Transverse colon (tissue), 4 donors: ENCODE data around the gene GPR26.

Source experiments
- POLR2A ChIP-seq: fragments of 450-650 bp; IDR thresholded peaks from one replicate; pipeline ENCODE4 v1.6.1; 2016; ENCODE audit warnings: antibody characterized with exemption, mild to moderate bottlenecking, moderate library complexity
- POLR2AphosphoS5 ChIP-seq, 3 donors: sonication (generic); formaldehyde crosslinking; IDR thresholded peaks; one replicate each; pipeline ENCODE4 v1.6.1; 2016; ENCODE audit warnings: antibody characterized with exemption in 3 of 3
- TF ChIP-seq, protein P1 (sequence below), 5 experiments: fragments of 200-600 bp in 3 of 5; fragments of 450-650 bp in 2 of 5; sonication (generic) in 3 of 5; IDR thresholded peaks; 1 replicate in 2 of 5; 2 replicates in 3 of 5; pipeline ENCODE4 v1.5.1; 2016 to 2017; ENCODE audit warnings: antibody characterized with exemption in 5 of 5, inconsistent platforms in 3 of 5, mild to moderate bottlenecking in 2 of 5, moderate library complexity in 1 of 5

DNA sequence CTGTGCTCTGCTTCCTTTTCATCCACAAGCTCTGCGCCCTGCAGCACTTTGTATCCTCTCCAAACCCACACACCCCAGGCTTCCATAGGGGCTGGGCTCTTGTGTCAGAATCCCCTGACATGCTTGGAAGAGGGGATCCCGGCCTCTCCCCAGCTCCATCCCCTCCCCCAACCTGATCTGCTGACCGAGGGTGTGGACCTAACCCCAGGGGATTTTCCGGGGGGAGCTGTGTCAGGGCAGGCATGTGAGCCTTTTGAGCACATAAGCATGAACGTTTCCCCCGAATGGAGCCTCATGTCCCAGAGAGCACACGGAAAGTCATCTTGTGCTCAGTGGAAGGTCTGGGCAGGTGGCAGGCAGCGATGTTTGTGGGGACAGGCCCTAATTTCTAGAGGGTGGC, 17.7 kb downstream of the GPR26 start:
- TF ChIP-seq, protein P1, sequence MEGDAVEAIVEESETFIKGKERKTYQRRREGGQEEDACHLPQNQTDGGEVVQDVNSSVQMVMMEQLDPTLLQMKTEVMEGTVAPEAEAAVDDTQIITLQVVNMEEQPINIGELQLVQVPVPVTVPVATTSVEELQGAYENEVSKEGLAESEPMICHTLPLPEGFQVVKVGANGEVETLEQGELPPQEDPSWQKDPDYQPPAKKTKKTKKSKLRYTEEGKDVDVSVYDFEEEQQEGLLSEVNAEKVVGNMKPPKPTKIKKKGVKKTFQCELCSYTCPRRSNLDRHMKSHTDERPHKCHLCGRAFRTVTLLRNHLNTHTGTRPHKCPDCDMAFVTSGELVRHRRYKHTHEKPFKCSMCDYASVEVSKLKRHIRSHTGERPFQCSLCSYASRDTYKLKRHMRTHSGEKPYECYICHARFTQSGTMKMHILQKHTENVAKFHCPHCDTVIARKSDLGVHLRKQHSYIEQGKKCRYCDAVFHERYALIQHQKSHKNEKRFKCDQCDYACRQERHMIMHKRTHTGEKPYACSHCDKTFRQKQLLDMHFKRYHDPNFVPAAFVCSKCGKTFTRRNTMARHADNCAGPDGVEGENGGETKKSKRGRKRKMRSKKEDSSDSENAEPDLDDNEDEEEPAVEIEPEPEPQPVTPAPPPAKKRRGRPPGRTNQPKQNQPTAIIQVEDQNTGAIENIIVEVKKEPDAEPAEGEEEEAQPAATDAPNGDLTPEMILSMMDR (IDR thresholded peaks at IDR 0.05): no peak
- TF ChIP-seq POLR2A: no peak
- no peak for TF ChIP-seq POLR2AphosphoS5 (IDR thresholded peaks at IDR 0.05)
